GM18505 (cell line): ENCODE measurements around the gene PPP2R3B.
"Not testable (repeated sequence)": the region's sequence is repeated elsewhere in the genome, so short reads cannot be mapped to it uniquely, and the experiment has no call there.

ENCODE experiments used
- ATAC-seq: cut with Tn5 transposase; IDR thresholded peaks from one replicate; pipeline ENCODE4 v1.9.1; 2021; ENCODE audit not compliant: unreplicated experiment
- POLR2A ChIP-seq: IDR thresholded peaks from 4 replicates; pipeline ENCODE4 v1.6.1; 2011; ENCODE audit warnings: borderline replicate concordance; ENCODE audit not compliant: insufficient read depth, insufficient read length; ENCODE audit errors: extremely low read depth

The PPP2R3B gene

GRCh38 chrX:421646-422391 is 35.1 kb upstream of the PPP2R3B start:
- TF ChIP-seq POLR2A = no peak
- ATAC-seq = no peak

GRCh38 chrX:420496-421223 is 34.0 kb upstream of the PPP2R3B start:
- ATAC-seq = no peak
- TF ChIP-seq POLR2A = no peak

GRCh38 chrX:418927-419729 is 32.4 kb upstream of the PPP2R3B start:
- TF ChIP-seq POLR2A = no peak
- ATAC-seq = no peak

DNA sequence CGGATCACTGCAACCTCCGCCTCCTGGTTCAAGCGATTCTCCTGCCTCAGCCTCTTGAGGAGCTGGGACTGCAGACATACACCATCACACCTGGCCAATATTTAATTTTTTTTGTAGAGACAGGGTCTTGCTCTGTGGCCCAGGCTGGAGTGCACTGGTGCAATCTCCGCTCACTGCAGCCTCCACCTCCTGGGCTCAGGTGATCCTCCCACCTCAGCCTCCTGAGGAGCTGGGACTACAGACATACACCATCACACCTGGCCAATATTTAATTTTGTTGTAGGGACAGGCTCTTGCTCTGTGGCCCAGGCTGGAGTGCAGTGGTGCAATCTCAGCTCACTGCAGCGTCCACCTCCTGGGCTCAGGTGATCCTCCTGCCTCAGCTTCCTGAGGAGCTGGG is 28.8 kb upstream of the PPP2R3B start:
- ATAC-seq = not testable (repeated sequence)

DNA sequence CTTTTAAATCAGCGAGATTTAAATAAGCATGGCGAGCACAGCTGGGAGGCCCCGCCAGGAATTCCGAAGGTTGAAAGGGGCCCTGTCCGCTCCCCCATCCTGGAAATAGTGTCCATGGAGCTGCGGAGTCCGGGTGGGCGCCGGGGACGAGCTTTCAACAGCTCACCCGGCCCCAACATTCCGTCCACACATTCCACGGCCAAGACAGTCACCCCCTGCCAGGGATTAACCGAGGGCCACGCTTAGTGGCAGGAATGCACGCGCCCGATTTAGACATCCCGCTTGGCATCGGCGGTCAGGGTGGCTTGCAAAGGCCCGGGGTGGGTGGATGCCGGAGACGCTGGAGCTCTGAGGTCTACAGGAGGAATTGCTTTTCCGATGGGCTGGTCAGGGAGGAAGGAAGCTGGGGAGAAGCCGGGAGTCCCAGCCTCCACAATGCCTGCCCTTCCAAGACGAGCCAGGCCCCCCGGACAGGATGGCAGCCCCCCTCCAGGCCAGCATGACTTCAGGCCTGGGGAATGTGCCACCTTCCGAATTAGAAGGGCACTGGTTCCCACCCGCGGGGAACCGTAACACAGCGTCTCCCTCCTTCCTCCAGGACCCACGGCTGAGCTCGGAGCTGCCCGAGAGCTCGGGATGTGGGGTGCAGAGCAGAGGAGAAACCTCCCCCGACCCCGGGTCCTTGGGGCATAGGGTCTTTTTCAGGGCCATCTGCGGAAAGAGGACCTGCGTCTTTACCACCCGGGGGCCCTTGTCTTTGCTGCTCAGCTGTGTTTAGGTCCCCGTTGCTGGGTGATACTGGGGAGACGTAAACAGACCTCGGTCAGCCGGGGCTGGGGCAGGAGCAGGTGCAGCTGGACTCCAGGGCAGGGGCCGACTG is 26.9 kb upstream of the PPP2R3B start:
- TF ChIP-seq POLR2A = no peak
- ATAC-seq = no peak

DNA sequence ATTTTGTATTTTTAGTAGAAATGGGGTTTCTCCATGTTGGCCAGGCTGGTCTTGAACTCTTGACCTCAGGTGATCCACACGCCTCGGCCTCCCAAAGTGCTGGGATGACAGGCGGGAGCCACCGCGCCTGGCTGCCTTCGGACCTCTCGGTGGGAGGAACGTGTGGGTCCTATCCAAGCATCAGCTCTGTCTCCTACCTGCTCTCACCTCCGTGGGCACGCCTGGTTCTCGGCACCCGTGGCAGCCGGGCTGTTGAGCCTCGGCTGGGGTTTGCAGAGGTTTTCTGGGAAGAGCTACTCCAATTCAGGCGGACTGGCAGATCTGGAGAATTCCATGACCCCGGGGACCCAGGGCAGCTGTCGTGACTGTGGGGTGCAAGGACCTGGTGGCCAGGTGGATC is 23.6 kb upstream of the PPP2R3B start:
- no peak for TF ChIP-seq POLR2A
- ATAC-seq = no peak

- no peak for ATAC-seq
- no peak for TF ChIP-seq POLR2A
Measured at GRCh38 chrX:405149-405548, 18.4 kb upstream of the PPP2R3B start.

DNA sequence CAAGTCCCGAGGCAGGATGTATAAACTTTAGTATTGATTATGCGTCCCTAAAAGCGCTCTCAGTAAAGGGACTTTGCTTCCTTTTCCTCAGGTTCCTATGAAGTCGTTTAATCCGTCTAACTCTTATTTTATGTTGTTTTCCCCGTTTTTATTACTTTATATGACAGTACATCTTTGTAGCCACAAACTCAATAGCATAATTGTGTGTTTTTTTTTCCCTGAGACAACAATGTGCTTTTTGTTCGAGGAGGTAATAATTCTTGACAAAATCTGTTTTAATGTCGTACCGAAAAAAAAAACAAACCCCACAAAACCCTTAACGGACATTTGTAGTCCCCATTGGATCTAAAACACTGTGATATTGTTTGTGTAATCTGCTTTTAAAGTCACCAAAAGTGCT is 17.9 kb upstream of the PPP2R3B start:
- no peak for ATAC-seq
- TF ChIP-seq POLR2A = no peak

- no peak for TF ChIP-seq POLR2A
- ATAC-seq = no peak
Measured at GRCh38 chrX:402857-403256, 16.1 kb upstream of the PPP2R3B start.

DNA sequence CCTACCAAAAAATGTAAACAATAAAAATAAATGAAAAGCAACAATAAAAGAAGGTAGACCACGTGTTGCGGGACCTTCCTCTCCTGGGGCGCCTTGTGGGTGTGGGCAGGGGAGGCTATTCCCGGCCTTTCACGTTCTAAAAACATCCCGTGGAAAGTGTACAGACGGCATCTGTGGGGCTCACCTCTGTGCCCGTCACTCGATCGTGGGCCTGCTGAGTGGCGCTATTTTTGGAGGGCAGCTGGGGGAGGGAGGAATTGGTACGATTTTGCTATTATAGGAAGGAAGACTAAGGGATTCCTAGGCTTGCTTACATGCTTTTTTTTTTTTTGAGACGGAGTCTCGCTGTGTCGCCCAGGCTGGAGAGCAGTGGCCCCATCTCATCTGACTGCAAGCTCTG is 13.6 kb upstream of the PPP2R3B start:
- ATAC-seq = no peak
- TF ChIP-seq POLR2A = no peak

DNA sequence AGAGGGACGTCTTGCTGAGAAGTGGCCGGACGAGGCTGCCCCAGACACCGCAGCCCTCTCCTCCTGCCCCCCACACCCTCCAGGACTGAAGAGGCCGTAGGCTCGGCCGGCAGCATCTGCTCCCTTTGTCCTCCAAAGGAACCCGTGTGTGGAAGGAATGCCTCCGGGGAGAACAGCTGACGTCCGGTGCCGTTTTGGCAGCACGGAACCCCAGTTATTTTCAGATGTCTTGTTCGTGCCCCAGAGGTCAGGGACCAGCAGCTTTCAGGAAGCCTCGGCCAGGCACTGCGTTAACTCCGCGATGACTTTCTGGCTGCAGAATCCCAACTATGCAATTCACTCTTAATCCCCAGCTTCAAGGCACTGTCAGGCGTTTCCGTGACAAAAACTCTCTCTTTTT is 10.9 kb upstream of the PPP2R3B start:
- no peak for TF ChIP-seq POLR2A
- no peak for ATAC-seq

DNA sequence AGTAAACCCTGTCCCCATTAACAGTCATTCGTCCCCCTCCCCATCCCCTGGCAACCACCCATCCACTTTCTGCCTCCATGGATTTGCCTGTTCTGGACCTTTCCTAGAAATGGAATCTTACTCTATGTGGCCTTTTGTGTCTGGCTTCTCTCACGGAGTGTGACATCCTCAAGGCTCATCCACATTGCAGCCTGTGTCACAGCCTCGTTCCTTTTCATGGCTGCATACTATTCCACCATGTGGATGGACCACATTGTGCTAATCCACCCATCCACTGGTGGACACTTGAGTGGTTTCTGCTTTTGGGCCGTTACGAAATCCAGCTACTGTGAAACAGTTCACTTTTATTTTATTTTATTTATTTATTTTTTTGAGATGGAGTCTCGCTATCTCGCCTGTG is 8.1 kb upstream of the PPP2R3B start:
- no peak for TF ChIP-seq POLR2A

GRCh38 chrX:392575-392846 is 5.8 kb upstream of the PPP2R3B start:
- ATAC-seq = no peak
- no peak for TF ChIP-seq POLR2A

More for the DNA sequence above, 8.1 kb upstream of the PPP2R3B start:
- ATAC-seq = no peak
